Measurements from ENCODE around the gene CCDC70.

The CCDC70 gene

DNA sequence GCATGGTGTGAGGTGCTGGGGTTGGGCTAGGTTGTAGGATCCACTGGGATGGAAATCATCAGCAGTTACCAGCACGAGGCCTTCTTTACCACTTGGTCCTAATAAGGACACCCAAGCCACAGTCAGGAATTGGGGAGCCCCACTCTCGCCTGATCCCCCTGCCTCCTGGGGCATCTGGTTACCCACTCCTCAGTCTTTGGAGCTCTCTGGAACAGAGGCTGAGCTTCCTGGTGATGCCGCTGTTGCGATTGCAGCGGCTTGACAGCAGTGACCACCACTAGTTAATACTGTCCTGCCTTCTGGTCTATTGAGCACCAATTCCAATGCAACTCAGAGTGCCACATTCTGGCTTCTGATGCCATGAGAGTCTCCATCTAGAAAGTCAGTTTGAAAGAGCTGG lies 30.2 kb upstream of the CCDC70 start:
- no peak for DNase-seq

- no peak for DNase-seq
Observed at GRCh38 chr13:51832471-51833152, 29.2 kb upstream of the CCDC70 start.

- DNase-seq: no peak
Observed at GRCh38 chr13:51833980-51834379, 27.8 kb upstream of the CCDC70 start.

DNA sequence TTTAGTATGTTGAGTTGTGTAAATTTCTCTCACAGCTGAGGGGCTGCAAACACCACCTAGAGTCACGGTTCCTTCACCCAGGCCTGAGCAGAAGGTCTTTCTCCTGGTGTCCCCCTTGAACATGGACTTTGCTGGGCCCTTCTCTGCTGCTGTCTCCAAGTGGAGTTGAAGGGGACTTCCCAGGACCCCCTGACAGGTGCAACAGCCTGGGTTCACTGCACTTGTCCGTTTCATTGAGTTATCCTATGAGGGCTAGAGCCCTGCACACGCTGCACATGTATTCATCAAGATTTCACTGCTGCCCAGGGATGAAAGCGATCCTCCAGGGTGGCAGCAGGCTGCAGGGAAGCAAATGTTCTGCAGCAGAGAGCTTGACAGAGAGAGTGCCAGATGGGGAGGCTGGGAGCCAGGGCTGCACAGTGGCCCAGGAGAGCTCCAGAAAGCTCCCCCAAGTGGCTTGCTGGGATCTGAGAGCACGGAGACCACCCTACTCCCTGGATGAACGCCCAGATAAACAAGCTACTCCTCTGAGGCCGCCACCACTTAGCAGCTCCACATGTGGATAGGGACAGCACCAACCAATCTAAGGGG lies 27.1 kb upstream of the CCDC70 start:
- DNase-seq: peak; percentile 7

- no peak for DNase-seq
Observed at GRCh38 chr13:51837016-51837415, 24.8 kb upstream of the CCDC70 start.

GRCh38 chr13:51838240-51838846 lies 23.4 kb upstream of the CCDC70 start:
- DNase-seq: peak; percentile 44

DNA sequence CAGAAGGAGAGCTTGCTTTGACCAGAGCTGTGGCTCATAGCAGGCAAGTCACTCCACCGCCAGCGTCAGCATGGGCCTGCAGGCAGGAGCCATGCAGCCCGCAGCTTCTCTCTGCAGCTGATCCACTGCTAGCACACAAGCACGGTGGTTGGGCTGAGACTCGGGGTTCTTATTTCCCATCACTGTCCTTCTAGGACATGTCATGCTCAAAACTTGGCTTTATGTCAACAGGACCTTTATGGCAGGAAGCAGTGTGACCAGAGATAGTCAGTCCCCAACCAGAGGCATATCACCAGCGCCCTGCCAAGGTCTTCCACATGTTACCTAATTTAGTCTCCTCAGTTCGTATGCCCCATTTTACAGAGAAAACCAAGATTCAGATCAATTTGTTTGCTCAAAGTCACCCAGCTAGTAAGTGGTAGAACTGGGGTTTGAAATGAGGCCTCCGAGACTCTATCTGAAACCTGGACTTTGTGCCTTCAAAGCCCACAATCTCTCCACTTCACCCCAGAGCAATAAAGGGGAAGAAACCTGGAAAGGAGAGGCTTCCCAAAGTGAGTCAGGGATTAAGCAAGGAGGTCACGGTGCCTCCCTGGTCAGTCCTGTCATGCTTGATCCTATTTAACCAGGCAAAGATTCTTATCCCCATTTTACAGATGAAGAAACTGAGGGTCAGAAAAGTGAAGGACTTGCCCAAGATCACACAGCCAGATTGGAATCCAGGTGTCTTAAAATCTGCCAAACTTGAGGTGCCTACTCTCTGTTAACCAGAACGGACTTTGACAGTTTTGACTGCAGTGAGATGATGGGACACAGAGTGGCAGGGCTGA lies 21.8 kb upstream of the CCDC70 start:
- DNase-seq: no peak

DNA sequence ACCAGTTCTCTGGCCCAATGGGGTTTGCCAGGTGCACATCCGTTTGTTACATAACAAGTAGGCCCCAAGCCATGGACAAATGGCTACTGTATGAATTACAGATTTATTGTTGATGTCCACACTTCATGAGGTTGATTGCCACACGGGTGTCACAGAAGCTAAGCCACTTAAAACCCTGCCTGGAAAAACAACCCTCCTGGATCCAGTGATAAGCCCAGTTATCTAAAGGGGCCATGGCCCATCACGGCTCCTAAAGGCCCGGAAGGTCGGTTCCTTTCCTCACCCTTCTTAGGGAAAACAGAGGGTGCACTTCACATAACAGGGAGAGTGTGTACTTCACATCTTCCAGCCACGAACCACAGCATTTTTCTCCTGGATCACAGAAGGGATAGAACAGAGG lies 20.9 kb upstream of the CCDC70 start:
- DNase-seq: no peak

- DNase-seq: no peak
Observed at GRCh38 chr13:51841732-51842131, 20.0 kb upstream of the CCDC70 start.

- DNase-seq: no peak
Observed at GRCh38 chr13:51843529-51843928, 18.2 kb upstream of the CCDC70 start.

- DNase-seq: peak; percentile 35
Observed at GRCh38 chr13:51844862-51845573, 16.8 kb upstream of the CCDC70 start, which contains the start of gene TMEM272. TSS of gene TMEM272 (minus strand) at chr13:51845177. CDS start at chr13:51838530, 6,647 bp downstream.

DNA sequence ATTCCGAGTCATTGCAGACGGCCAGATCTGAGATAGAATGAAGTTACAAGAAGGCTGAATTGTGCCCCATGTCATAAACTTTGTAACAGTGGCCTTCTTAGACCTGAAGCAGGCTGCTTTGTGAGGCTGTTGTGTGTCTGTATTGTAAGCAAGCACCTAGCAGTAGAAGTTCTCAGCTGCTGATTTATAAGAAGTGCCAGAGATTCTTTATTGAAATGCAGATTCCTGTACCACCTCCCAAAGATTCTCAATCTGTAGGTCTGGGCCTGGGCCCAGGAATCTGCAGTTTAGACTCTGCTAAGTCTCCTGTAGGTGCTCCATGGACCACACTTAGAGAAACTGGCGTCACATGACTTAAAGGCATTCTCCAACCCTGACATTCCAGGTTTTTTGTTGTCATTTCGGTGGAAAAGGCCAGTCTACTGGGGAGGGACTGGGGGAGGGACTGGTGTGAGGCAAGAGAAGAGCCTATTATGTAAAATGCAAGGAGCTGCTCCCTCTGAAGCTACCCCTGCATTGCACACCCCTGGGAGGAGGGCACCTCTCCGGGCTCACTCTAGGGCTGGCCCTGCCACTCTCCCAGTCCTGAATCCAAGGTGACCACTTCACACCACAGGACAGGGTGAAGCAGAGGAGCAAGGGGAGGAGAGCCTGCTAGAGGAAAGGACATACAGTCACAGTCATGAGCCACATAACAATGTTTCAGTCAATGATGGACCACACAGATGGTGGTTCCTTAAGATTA lies 16.0 kb upstream of the CCDC70 start:
- no peak for DNase-seq

DNA sequence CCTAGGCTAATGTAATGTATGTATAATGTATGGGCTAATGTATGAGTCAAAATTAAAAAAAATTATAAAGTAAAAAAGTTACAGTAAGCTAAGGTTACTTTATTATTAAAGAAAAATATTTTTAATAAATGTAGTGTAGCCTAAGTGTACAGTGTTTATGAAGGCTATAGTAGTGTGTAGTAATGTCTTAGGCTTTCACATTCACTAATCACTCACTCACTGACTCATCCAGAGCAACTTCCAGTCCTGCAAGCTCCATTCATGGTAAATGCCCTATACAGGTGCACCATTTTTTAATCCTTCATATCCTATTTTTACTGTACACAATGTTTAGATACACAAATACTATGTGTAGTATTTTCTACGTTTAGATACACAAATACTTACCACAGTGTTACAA lies 15.0 kb upstream of the CCDC70 start:
- DNase-seq: no peak

DNA sequence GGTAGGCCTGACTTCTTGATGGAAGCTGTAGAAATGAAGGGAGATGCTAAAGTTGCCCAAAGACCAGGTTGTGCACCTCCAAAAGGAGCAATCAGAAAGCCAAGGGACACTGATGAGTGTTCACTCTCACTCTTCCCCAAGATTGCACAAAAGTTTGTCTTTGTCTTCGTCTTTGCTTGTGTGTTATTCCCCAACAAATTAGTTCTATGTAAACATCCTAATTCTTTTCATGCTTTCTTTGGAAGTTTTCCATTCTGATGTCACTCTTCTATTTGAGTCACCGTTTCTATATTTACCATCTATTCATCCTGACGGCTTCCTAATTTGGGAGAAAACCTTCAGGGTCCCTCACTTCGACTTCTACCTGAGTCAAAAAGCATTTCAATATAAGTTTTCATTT lies 13.1 kb upstream of the CCDC70 start:
- peak; percentile 18 for DNase-seq

GRCh38 chr13:51849145-51850101 lies 12.3 kb upstream of the CCDC70 start:
- peak; percentile 10 for DNase-seq

GRCh38 chr13:51856027-51856736 lies 5.6 kb upstream of the CCDC70 start:
- no peak for DNase-seq

GRCh38 chr13:51856998-51857397 lies 4.8 kb upstream of the CCDC70 start:
- DNase-seq: no peak

GRCh38 chr13:51858433-51859247 lies 3.1 kb upstream of the CCDC70 start:
- DNase-seq: no peak

DNA sequence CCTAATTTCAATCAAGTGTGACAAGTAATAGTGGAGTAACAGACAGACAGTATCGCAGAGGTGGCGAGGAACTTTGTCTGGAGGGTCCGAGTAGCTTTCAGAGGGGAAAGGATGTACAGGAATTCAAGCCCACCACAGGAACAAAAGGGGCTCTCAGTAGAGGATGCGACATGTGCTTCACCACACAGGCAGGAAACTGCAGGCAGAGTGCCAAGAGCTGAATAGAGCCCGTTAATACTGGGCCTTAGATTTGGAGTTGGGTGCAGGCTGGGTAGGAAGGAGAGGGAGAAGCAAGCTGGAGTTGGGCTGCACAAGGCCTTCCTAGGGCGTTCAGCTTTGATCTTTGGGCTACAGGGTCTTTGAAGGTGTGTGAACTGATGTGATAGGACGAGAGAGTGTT lies 1.2 kb downstream of the CCDC70 start:
- DNase-seq: no peak

All from fibroblast of upper back skin (primary cell).